ENCODE measurements around the gene B9D1. TPM values are rescaled to one million over a fixed set of nuclear protein-coding genes. Genes with fewer than 3 reads are reported as not detected.

The B9D1 gene
- total and polyA plus RNA-seq, 5 donors from 2014 or later: 1.2 to 2.1 (median 1.6) TPM

DNA sequence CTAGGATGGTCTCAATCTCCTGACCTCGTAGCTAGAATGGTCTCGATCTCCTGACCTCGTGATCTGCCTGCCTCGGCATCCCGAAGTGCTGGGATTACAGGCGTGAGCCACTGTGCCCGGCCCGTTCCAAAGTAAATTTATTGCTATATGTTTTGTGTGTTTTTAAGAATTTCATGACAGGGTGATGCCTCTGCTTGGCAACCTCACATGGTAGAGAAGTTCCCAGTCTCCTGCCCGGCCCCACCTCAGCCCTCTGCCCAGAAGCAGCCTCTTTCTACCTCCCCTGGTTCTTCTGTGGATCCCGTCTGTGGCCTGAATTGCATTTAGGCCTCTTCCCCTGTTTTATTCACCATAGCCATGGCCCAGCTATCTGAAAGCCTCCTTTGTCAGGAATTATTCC, 55.0 kb downstream of the B9D1 start:
- H3K4me1 ChIP-seq (ENCODE audit: control insufficient read depth, insufficient read depth, low read length, poor library complexity, severe bottlenecking): peaks cover 25% of the 10 kb centered on the region
- H3K4me1 Mint-ChIP-seq: peaks cover 12 to 32% (median 24%) of the 10 kb centered on the region in 4 donors

DNA sequence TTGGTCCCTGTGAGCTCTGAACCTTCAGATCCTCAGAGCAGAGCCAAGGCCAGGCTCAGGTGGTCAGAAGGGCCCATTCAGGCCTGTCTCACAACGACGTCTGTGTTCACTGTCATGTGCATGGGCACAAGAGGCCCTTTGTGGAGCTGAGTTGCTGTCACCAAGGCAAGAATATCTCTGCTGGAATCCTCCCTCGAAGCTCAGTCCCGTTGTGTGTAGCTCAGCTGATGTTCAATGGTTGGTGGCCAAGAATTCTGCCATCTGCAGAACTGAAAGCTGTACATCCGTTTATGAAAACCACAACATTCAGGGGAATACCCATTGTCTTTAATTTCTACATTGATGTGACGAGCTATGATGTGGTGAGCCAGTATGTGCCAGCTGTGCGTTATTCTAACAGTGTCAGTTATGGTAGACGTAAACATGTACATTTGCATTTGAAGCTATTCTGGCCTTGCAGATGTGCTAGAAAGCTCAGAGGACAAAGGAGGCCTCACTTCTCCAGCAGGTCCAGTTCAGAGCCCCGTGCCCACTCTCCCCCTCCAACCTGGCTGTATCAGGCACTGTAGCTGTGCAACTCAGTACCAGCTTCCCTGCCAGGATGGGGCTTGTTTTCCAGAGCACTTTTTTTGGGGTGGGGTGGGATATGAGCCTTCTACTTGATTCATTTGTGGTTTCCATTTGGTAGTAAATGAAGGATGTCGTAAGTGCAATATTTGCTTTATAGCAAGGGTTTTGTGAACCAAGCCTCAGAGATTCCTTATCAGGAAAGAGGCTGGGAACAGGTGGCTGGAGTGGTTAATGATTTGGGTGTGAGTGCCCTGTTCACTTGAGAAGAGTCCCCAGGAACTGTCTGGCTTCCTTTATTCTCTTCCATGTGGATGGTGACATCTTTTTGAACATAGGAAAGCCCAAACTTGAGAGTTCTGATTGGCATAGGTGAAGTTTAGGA, 56.1 kb downstream of the B9D1 start:
- peak; percentile 84 to 92 for ATAC-seq (ENCODE audit: low read depth in 2 of 2)
- H3K4me3 ChIP-seq (ENCODE audit: low read depth, low read length): peak overlapping the region; percentile 21
- no peaks in the 10 kb centered on the region for H3K36me3 Mint-ChIP-seq
- H3K9me3 Mint-ChIP-seq: no peaks in the 10 kb centered on the region
- peak overlapping the region; percentile 4 to 63 (median 36) for H3K4me3 Mint-ChIP-seq
- no peaks in the 10 kb centered on the region for H3K27me3 Mint-ChIP-seq
- peak overlapping the region; percentile 16 to 88 (median 81) for H3K27ac Mint-ChIP-seq
- peaks cover 25% of the 10 kb centered on the region for H3K4me1 ChIP-seq (ENCODE audit: control insufficient read depth, insufficient read depth, low read length, poor library complexity, severe bottlenecking)
- no peaks in the 10 kb centered on the region for H3K9me3 ChIP-seq (ENCODE audit: control insufficient read depth in 2 of 2, low read length in 2 of 2)
- peak overlapping the region; percentile 55 for H3K27ac ChIP-seq (ENCODE audit: insufficient read depth, low read length, poor library complexity, severe bottlenecking)
- peaks cover 12 to 32% (median 24%) of the 10 kb centered on the region in 4 donors for H3K4me1 Mint-ChIP-seq
- no peaks in the 10 kb centered on the region for H3K36me3 ChIP-seq (ENCODE audit: control insufficient read depth, insufficient read depth, low read length)
- no peaks in the 10 kb centered on the region for H3K27me3 ChIP-seq (ENCODE audit: control insufficient read depth, insufficient read depth, low read length)
- DNase-seq: peak; percentile 7 to 88 (median 72)

More for the DNA sequence above, 55.0 kb downstream of the B9D1 start:
- DNase-seq (no peak), ATAC-seq (ENCODE audit: low read depth in 2 of 2) (no peak)
- Mint-ChIP-seq H3K4me3 (peak overlapping the region in 1 of 4 donors; percentile 1), H3K36me3 (peaks cover 1% of the 10 kb centered on the region), H3K27ac (peak overlapping the region in 2 of 3 donors; percentile 17 to 82), H3K9me3 (no peaks in the 10 kb centered on the region), H3K27me3 (no peaks in the 10 kb centered on the region)
- H3K27me3 ChIP-seq (ENCODE audit: control insufficient read depth, insufficient read depth, low read length): no peaks in the 10 kb centered on the region
- no peak overlapping the region for H3K27ac ChIP-seq (ENCODE audit: insufficient read depth, low read length, poor library complexity, severe bottlenecking)
- H3K36me3 ChIP-seq (ENCODE audit: control insufficient read depth, insufficient read depth, low read length): no peaks in the 10 kb centered on the region
- H3K4me3 ChIP-seq (ENCODE audit: low read depth, low read length): no peak overlapping the region
- H3K9me3 ChIP-seq (ENCODE audit: control insufficient read depth in 2 of 2, low read length in 2 of 2): no peaks in the 10 kb centered on the region

DNA sequence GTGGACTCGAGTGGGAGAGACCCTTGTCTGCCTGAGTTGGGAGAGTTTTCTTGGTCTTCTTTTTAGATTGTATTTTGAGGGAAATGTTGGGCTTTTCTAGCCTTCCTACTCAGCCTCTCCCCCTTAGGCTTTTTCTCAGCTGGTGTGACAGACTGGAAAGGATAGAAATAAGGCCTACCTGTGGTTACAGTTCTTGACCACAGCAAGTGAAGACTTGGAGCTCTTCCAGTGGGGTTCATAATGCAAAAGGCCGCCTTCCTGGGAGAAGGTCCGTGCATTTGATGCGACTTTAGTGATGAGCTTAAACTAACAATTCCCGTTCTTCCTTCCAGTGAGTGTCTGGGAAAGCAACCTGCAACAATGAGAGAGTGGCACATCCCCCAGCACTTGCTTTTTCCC, 56.8 kb downstream of the B9D1 start:
- Mint-ChIP-seq H3K36me3 (no peaks in the 10 kb centered on the region), H3K9me3 (no peaks in the 10 kb centered on the region), H3K27me3 (no peaks in the 10 kb centered on the region), H3K4me1 (peaks cover 12 to 32% (median 24%) of the 10 kb centered on the region in 4 donors), H3K4me3 (peak overlapping the region in 3 of 4 donors; percentile 22 to 63 (median 38)), H3K27ac (peak overlapping the region in 2 of 3 donors; percentile 81 to 88)
- peak overlapping the region; percentile 13 for H3K4me3 ChIP-seq (ENCODE audit: low read depth, low read length)
- no peak for ATAC-seq (ENCODE audit: low read depth in 2 of 2)
- H3K36me3 ChIP-seq (ENCODE audit: control insufficient read depth, insufficient read depth, low read length): no peaks in the 10 kb centered on the region
- no peaks in the 10 kb centered on the region for H3K27me3 ChIP-seq (ENCODE audit: control insufficient read depth, insufficient read depth, low read length)
- no peak for DNase-seq
- no peaks in the 10 kb centered on the region for H3K9me3 ChIP-seq (ENCODE audit: control insufficient read depth in 2 of 2, low read length in 2 of 2)
- H3K27ac ChIP-seq (ENCODE audit: insufficient read depth, low read length, poor library complexity, severe bottlenecking): no peak overlapping the region
- H3K4me1 ChIP-seq (ENCODE audit: control insufficient read depth, insufficient read depth, low read length, poor library complexity, severe bottlenecking): peaks cover 25% of the 10 kb centered on the region

GRCh38 chr17:19305256-19305655, 57.3 kb downstream of the B9D1 start:
- Histone ChIP-seq H3K27ac (ENCODE audit: insufficient read depth, low read length, poor library complexity, severe bottlenecking) (no peak overlapping the region), H3K9me3 (ENCODE audit: control insufficient read depth in 2 of 2, low read length in 2 of 2) (no peaks in the 10 kb centered on the region), H3K27me3 (ENCODE audit: control insufficient read depth, insufficient read depth, low read length) (no peaks in the 10 kb centered on the region), H3K4me3 (ENCODE audit: low read depth, low read length) (peak overlapping the region; percentile 13), H3K4me1 (ENCODE audit: control insufficient read depth, insufficient read depth, low read length, poor library complexity, severe bottlenecking) (peaks cover 25% of the 10 kb centered on the region), H3K36me3 (ENCODE audit: control insufficient read depth, insufficient read depth, low read length) (no peaks in the 10 kb centered on the region)
- Mint-ChIP-seq H3K4me3 (peak overlapping the region in 2 of 4 donors; percentile 29 to 38), H3K4me1 (peaks cover 12 to 32% (median 24%) of the 10 kb centered on the region in 4 donors), H3K36me3 (no peaks in the 10 kb centered on the region), H3K27ac (peak overlapping the region in 1 of 3 donors; percentile 11), H3K9me3 (no peaks in the 10 kb centered on the region), H3K27me3 (no peaks in the 10 kb centered on the region)
- DNase-seq (peak in 1 of 3 donors; percentile 29), ATAC-seq (ENCODE audit: low read depth in 2 of 2) (no peak)

DNA sequence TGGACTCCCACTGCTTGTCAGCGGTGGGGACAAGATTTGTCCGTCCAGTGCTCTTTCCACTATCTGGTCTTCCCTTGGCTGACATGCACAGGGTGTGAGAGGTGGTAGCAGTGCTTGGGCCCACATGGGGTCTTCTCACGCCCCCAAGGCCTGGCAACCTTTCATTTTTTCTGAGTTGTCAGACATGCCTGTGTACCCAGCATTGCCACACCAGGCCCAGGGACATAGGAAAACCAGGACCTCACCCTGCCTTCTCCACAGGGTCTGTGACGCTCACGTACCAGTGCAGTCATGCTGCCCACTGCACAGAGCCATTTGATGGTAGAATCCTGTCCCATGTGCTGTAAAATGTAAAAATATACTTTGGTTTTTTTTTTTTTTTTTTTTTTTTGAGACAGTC, 57.8 kb downstream of the B9D1 start:
- peaks cover 25% of the 10 kb centered on the region for H3K4me1 ChIP-seq (ENCODE audit: control insufficient read depth, insufficient read depth, low read length, poor library complexity, severe bottlenecking)
- Mint-ChIP-seq H3K4me1 (peaks cover 12 to 32% (median 24%) of the 10 kb centered on the region in 4 donors), H3K9me3 (no peaks in the 10 kb centered on the region), H3K36me3 (no peaks in the 10 kb centered on the region), H3K4me3 (no peak overlapping the region), H3K27me3 (no peaks in the 10 kb centered on the region), H3K27ac (no peak overlapping the region)
- H3K27me3 ChIP-seq (ENCODE audit: control insufficient read depth, insufficient read depth, low read length): no peaks in the 10 kb centered on the region
- H3K9me3 ChIP-seq (ENCODE audit: control insufficient read depth in 2 of 2, low read length in 2 of 2): no peaks in the 10 kb centered on the region
- no peaks in the 10 kb centered on the region for H3K36me3 ChIP-seq (ENCODE audit: control insufficient read depth, insufficient read depth, low read length)
- ATAC-seq (ENCODE audit: low read depth in 2 of 2): no peak
- no peak overlapping the region for H3K4me3 ChIP-seq (ENCODE audit: low read depth, low read length)
- no peak for DNase-seq
- no peak overlapping the region for H3K27ac ChIP-seq (ENCODE audit: insufficient read depth, low read length, poor library complexity, severe bottlenecking)

DNA sequence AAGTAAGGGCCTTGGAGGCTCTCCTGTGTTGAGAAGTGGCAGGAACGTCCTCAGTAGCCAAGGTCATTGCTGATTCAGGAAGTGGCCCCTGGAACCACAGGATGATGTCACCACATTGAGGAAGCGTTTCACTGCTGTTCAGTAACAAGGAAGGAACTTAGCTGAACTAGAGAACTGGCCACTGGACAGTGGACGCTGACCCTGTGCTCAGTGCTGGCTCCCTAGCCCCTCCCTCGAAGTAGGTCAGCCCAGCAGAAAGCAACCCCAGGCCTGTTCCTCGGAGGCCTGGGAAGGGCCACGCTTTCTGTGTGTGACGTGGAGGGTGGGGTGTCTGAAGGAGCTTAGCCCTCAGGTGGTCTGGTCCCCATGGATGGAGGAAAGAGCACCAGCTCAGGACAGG, 58.3 kb downstream of the B9D1 start:
- H3K4me1 Mint-ChIP-seq: peaks cover 12 to 32% (median 24%) of the 10 kb centered on the region in 4 donors
- DNase-seq (peak in 1 of 3 donors; percentile 15), ATAC-seq (ENCODE audit: low read depth in 2 of 2) (no peak)
- no peaks in the 10 kb centered on the region for H3K9me3 Mint-ChIP-seq
- Histone ChIP-seq H3K27ac (ENCODE audit: insufficient read depth, low read length, poor library complexity, severe bottlenecking) (no peak overlapping the region), H3K9me3 (ENCODE audit: control insufficient read depth in 2 of 2, low read length in 2 of 2) (no peaks in the 10 kb centered on the region), H3K4me3 (ENCODE audit: low read depth, low read length) (no peak overlapping the region), H3K27me3 (ENCODE audit: control insufficient read depth, insufficient read depth, low read length) (no peaks in the 10 kb centered on the region), H3K36me3 (ENCODE audit: control insufficient read depth, insufficient read depth, low read length) (no peaks in the 10 kb centered on the region), H3K4me1 (ENCODE audit: control insufficient read depth, insufficient read depth, low read length, poor library complexity, severe bottlenecking) (peaks cover 25% of the 10 kb centered on the region)
- H3K36me3 Mint-ChIP-seq: no peaks in the 10 kb centered on the region
- H3K27ac Mint-ChIP-seq: no peak overlapping the region
- no peaks in the 10 kb centered on the region for H3K27me3 Mint-ChIP-seq
- H3K4me3 Mint-ChIP-seq: no peak overlapping the region

GRCh38 chr17:19303367-19303776, 59.2 kb downstream of the B9D1 start:
- peaks cover 25% of the 10 kb centered on the region for H3K4me1 ChIP-seq (ENCODE audit: control insufficient read depth, insufficient read depth, low read length, poor library complexity, severe bottlenecking)
- no peaks in the 10 kb centered on the region for H3K9me3 ChIP-seq (ENCODE audit: control insufficient read depth in 2 of 2, low read length in 2 of 2)
- Mint-ChIP-seq H3K4me1 (peaks cover 12 to 36% (median 24%) of the 10 kb centered on the region in 4 donors), H3K27me3 (no peaks in the 10 kb centered on the region), H3K9me3 (no peaks in the 10 kb centered on the region), H3K27ac (no peak overlapping the region), H3K36me3 (peaks cover 3% of the 10 kb centered on the region), H3K4me3 (peak overlapping the region in 1 of 4 donors; percentile 62)
- H3K27me3 ChIP-seq (ENCODE audit: control insufficient read depth, insufficient read depth, low read length): no peaks in the 10 kb centered on the region
- no peak for DNase-seq
- no peak for ATAC-seq (ENCODE audit: low read depth in 2 of 2)
- no peaks in the 10 kb centered on the region for H3K36me3 ChIP-seq (ENCODE audit: control insufficient read depth, insufficient read depth, low read length)
- H3K4me3 ChIP-seq (ENCODE audit: low read depth, low read length): no peak overlapping the region
- no peak overlapping the region for H3K27ac ChIP-seq (ENCODE audit: insufficient read depth, low read length, poor library complexity, severe bottlenecking)

All from CD4-positive, CD25-positive, alpha-beta regulatory T cell (primary cell).